NCI-H774 (cell line): ENCODE results near the gene PPP2R1B.
A peak's percentile ranks its signal among the peaks of the same experiment; 100 is the strongest.
"Not testable (repeated sequence)": the region's sequence is repeated elsewhere in the genome, so short reads cannot be mapped to it uniquely, and the experiment has no call there.

ENCODE experiments used
- DNase-seq: peaks from one replicate; lab custom pipeline; 2025; lab: John Stamatoyannopoulos, UW

Gene PPP2R1B

DNA sequence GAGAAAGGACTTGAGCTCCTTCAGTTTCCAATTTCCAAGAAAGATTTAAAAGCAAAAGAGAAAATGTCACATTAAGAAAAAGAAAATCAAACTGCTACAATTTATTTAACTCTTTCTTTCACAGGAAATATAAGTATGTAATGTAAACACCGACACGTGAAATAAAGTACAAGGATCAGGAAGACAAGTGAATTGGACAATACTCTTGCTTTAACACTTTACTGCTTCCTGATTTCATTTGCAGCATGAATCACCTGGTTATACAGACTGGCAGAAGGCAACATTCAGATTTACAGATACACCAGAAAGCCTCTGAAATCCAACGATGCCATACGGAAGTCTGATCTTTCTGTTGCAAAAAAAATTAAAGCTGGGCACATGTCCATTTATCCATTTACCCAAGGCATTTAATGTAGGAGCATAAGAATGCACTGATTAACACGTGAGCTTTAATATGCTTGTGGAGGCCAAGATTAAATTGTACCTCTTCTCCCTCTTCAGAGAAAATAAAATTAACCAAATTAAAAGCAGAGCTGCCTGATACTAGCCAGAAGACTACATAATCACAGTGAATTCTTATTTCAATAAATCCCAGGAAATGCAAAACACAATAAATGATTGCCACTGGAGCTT is 16.0 kb upstream of the PPP2R1B start:
- no peak for DNase-seq

DNA sequence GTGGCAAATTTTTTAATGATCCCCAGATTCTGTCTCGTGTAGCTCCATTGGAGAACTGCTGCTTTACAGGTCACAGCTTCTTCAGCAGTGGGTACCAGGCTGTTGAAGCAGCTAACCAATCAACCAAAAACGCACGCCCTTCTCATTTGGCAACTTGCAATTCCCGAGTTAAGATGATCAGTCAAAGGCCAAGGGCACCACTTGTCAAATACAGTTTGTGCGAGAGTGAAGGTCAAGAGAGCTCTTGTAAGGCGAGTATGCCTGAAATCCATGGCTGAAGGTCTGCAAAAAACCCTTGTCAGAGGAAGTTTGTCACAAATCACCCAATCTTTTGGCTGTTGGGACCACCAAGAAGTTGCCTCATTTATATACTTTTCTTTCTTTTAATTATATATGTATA is 12.9 kb upstream of the PPP2R1B start:
- DNase-seq, result no peak

DNA sequence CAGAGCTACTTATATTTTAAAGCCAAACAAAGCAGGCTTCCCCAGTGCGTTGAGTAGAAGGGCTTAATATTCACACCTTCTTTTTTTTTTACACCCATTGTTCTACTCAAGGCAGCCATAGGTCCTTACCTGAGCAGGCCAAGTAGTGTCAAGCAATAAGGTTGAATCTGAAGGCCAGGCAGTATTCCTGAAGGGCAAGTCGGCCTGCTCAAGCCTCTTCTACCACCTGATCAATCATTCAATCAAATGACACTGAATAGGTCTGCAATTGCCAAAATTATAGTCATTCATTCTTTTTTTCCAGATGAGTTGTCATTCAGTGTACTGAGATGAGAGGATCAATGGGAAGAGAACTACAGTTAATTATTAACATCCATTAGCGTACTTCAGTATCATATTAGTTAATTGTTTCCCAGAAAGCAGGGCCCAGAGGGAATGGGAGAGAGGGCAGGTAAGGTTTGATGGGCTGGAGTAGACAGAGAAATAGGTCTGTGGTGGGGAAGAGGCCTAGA is 11.9 kb upstream of the PPP2R1B start:
- no peak for DNase-seq

DNA sequence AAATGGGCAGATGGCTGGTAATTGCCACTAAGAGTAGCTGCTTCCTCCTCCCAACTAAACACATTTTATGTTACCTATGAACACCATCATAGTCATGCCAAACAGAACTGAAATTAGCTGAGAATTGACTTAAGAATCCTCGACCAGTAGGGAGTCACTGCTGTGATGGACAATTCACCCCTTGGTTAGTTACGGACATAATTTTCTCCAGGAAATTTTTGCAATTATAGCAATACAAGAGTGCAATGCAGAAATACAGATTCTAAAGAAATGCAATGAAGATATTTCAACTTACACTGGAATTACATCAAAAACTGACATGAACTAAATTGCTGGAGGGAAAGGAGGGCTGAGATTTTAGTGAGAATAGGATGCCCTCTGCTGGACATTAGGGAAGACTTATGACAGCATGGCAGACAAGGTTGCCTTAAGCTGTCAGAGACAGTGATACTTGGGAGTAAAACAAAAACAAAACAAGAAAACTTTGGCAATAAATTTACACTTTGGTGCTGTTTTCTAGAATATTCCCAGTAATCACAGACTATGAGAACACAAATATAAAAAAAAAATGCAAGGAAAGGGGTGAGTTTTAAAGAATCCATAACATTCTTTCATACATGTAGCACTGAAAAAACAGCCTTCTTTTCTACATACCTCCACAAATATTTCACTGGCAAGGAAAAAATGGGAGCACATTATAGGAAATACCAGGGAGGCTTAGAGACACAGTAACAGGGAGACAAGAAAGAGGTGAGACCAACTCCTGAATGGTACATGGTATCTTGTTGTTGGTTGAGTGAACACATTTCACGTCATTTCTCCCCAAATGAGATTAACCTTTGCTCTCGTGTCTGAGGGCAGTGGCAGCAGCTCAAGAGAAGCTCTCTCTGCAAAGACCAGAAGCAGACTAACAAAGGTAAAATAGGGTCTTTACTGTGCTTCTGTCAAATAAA is 11.2 kb upstream of the PPP2R1B start:
- peak; percentile 62 for DNase-seq

DNA sequence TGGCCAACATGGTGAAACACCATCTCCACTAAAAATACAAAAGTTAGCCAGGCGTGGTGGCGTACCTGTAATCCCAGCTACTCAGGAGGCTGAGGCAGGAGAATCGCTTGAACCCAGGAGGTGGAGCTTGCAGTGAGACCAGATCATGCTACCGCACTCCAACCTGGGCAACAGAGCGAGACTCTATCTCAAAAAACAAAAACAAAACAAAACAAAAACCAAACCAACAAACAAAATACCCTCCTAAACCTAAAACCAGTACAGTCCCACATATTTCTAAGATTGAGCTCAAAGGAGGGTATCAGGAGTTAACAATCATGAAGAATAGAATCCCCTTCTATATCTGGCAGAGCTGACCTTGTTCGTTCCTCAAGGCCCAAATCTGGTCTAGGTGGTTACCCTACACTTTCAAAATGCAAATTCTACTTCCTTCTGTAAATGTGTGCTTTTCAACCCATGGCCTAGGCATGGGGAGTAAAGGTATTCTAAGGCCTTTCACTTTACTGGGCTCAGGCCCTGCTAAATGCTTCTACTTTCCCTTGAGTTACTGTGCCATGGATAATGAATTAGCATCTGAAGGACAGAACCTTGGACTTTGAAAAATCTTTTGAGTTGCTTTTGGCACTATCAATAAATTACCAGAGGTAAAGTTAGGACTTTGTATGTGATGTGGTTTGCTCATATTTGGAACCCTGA is 10.4 kb upstream of the PPP2R1B start:
- DNase-seq, result no peak

DNA sequence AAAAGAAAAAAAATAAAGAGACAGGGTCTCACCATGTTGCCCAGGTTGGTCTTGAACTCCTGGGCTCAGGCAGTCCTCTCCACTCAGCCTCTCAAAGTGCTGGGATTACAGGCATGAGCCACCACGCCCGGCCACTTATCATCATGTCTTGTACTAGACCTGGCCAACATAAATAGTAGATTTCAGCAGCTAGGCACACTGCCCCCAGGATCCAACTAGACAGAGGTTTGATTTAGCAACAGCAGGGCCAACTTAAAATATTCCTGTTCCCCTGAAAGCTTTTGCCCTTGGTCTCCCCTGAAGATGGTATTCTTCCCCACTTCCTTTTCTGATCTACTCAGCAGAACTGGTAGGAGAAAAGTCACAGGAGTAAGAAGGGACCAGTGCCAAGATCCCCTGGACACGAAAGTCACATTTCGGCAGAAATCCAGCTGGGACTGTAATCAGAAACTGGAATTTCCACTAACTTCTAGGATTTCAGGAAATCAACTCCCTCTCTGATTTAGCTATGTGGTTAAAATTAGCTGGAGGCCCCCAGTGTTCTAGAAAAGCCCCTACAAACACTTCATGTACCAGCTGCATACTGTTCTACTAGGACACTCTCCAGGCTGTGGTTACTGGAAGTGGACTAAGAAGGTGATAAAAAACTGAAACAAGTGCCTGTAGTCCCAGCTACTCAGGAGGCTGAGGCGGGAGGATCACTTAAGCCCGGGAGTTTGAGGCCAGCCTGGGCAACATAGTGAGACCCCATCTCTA is 8.9 kb upstream of the PPP2R1B start:
- DNase-seq, result no peak

DNA sequence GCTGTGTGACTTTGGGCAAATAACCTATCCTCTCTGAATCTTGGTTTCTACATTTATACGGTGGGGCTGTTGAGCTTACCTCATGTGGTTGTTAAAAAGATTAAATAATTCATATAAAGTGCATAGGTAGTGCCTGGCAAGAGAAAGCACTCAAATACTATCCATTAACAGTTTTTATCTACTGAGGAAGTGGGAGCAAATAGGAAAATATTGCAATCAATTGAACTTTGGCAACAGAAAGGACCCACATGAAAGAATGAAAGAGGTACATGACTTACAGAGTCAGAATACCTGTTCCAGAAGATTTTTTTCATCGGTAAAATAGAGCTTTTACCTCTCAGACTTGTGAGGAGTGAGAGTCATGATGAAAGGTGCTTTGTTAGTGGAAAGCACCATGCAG is 6.3 kb upstream of the PPP2R1B start:
- no peak for DNase-seq

DNA sequence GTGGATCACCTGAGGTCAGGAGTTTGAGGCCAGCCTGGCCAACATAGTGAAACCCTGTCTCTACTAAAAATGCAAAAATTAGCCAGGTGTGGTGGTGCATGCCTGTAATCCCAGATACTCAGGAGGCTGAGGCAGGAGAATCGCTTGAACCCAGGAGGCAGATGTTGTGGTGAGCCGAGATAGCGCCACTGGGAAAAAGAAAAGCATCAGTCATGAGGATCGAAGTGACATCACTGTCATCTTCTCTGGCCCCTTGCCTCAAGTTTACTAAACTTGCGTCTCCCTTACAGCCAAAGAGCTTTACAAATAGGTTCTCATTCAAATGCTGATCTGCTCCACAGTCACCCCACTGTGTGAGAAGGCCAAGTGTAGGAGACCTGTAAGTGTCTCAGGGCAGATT is 5.0 kb upstream of the PPP2R1B start:
- not testable (repeated sequence) for DNase-seq

DNA sequence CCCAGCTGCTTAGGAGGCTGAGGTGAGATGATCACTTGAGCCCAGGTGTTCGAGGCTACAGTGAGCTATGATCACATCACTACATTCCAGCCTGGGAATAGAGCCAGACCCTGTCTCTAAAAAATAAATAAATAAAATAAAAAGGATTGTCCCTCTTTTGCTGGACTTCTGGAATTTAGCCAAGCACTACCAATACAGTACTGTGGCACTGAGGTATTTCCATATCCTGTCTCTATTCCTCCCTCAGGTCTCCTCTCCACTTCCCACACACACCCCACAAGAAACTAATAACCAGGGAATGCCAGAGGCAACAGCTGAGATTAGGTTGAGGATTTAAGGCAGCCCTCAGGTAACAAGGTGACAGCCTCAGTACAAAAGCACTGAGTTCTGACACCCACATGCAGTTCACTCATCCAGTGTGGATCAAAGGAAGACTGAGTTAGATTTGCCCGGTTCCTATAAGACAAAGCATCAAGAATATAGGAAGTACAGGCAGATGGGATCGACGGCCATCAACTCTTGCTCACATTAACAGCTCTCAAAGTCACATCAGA is 4.5 kb upstream of the PPP2R1B start:
- no peak for DNase-seq

DNA sequence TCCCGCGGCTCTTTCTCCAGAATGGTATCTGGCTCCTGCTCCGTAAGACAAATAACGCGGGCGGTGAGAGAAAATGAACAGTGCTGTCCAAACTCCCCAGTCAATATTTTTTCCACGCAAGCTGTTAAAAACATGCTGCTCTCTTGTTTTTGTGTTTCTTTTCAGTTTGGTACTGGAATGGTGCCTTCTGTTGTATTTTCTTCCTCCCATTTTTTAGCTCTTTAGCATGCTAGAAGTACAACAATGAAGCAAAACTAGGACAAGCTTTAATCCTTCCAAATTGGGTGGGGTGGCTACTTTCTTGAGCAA is 599 bp upstream of the PPP2R1B start:
- DNase-seq, result no peak

DNA sequence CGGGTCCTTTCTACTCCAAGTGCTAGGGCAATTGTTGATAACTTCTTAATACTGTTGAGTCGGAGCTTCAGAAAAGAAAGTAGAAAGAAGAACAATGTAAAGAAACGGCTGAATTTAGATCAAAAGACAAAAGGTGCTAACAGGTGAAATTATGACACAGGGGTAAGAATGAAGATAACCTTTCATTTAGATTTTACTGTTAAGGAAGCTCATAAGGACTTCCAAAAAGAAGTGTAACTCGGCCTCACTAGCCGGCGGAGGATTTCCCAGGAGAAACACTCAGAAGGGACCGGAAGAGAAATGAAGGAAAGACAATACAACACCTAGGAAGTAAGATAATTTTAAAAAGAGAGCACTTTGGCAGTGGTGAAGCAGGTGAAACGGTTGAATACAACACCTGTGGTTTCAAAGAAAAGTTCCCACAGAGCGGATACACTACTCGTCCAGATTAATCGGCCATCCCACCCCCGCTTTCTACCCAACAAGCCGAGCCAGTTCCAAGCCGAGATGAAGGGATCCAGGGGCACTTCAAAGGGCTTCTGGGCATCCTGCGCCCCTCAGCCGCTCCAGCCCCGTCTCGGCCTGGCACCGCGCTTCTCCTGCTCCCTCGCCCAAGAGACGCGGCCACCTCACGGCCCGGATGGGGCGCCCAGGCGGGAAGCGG is 737 bp downstream of the PPP2R1B start:
- DNase-seq, result no peak

DNA sequence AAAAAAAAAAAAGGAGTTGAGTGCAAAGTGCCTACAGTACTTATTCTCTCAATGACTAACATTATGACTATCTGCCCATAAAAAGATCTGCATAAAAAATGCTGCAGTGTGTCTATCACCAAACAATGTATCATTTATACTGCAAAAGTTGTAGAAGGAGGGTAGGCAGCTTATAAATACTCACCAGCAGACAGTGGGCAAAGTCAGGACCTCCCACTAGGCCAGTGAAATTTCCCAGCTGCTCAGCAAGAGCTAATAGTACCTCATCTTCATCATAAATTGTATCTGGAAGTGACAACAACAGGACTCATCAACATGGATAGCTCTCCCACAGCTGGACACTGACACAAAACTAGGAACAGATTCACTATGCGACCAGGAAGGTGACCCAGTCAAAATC is 1.6 kb downstream of the PPP2R1B start:
- no peak for DNase-seq

DNA sequence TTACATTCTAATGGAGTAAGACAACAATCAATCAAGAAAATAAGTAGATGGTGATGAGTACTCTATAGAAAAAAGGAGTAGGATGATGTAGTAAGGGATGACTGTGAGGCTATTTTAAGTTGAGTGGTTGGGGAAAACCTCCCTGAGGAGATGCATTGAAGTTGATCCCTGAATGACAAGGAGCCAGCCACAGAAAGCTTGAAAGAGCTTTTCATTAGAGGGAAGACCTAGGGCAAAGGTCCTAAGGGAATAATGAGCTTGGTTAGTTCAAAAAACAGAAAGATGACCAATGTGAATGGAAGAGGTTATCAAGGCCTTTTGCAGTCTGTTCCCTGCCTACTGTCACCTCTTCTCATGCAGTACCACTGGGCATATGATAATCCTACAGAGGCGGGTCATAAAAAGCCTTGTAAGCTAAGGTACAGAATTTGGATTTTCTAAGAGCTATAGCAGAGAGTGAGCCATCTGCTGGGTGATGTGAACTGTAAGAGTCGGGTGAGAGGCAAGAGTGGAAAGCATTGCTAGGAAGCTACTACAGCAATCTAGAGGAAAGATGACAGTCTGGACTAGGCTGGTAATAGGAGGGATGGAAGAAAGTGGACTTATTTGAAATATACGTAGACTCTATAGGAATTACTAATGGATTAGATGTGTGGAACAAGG is 3.1 kb downstream of the PPP2R1B start:
- DNase-seq, result no peak

DNA sequence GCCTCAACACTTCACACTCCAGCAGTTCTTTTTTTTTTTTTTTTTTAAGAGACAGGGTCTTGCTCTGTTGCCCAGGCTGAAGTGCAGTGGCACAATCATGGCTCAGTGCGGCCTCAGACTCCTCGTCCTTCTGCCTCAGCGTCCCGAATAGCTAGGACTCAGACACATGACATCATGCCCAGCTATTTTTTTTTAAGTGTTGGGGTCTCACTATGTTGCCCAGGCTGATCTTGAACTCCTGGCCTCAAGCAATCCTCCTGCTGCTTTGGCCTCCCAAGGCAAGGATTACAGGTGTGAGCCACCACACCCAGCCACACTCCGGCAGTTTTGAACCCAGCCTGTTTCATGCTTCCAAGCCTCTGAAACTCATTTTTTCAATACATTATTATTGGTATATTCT is 3.7 kb downstream of the PPP2R1B start:
- DNase-seq, result no peak

DNA sequence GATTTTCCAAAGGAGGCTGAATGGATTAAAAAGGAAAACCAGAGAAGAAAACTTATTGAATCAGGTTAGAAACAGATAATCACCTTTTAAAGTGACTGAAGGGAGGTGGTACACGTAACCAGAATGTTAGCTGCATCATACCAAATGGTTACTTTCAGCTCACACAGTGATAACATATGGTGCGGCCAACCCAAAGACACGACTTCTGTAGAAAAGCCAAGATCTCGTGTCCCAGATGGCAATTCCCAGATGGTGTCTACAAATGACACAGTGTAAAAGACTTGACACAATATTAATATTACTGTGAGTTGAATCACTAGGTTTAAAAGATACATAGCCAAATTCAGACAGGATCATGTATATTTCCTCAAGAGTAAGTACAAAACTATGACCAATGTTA is 5.2 kb downstream of the PPP2R1B start:
- no peak for DNase-seq

DNA sequence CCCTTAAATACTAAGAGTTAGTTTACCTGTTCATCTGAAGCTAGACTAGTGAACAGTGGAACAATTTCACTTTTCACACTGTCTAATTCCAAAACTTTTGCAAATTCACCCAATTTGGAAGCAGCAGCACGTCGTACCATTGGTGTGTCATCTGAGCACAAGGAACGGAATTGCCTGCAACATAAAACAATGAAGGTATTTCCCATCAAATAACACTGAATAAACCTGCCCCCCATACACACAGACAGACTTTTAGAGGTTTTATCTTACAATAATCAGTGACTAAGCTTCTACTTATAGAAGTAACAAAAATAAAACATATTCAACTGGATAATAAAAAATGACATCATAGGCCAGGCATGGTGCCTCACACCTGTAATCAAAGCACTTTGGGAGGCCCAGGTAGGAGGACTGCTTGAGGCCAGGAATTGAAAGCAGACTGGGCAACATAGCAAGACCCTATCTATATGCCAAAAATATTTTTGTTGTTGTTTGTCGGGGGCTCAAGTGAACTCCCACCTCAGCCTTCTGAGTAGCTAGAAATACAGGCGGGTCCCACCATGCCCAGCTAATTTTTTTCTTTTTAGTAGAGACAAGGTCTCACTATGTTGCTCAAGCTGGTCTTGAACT is 6.3 kb downstream of the PPP2R1B start:
- DNase-seq, result no peak

DNA sequence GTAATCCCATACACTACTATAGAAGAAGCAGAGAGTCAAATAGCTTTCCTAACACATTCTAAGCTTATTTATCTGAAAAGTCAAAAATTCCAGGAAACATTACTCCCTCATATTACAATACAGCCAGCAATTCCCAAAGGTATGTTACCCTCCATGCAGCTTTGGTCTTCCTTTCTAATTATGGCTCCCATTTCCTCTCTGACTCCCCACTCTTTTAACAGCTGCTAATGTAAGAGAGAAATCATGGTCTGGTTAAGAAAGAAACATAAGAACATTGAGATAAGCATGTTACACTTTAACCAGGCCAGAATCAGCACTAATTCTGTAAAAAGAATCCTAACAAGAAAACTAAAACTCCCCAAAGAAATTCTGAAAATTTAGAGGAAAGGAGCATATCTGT is 6.8 kb downstream of the PPP2R1B start:
- no peak for DNase-seq

DNA sequence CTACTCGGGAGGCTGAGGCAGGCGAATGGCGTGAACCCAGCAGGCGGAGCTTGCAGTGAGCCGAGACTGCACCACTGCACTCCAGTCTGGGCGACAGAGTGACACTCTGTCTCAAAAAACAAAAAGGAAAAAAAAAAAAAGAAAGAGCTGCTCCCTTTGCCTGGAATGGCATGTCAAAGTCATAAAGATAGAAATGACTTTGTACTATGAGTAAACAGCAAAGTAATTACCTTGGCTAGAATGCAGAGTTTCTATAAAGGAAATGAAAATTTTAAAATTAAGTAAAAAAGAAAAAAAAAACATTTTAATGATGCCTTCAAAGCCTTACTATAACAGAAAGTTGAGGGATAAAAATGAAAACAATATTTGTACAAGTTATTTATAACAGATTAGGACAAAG is 10.1 kb downstream of the PPP2R1B start:
- DNase-seq, result no peak

DNA sequence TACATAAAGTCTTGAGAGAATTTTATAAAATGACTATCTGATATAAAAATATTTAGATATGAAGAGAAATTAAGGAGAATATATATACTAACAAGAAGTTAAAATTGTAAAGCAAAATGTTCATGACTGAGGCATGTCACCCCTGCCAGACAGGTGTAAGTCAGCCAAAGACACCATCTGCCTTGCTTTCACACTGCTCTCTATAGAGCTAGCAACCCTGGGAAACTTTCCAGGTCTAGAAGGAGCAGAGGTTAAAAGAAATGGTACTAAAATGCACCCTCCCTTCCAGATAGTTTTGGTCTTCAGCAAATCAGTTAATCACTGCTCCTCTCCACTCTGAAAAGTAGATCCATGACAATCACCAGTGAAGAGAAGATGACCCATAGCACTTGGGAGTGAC is 16.5 kb downstream of the PPP2R1B start:
- no peak for DNase-seq
